Astrocyte of the cerebellum (primary cell): ENCODE results near the gene MSL1.

Experiments used
- DNase-seq: peaks from one replicate; pipeline ENCODE4 v3.0.0-alpha.2; 2011; ENCODE audit warnings: low read depth
- H3K4me3 ChIP-seq: 2 replicates; pipeline ENCODE4 v1.5.1; 2011; ENCODE audit warnings: mild to moderate bottlenecking, low read depth, low read length, moderate library complexity
- in situ Hi-C: cut with HindIII; loops from 2 replicates; pipeline ENCODE4 v1.10.0; 2017; ENCODE audit warnings: low sequenced_read_pairs
- TF ChIP-seq, protein P1 (sequence below): IDR thresholded peaks from 2 replicates; pipeline ENCODE4 v1.5.1; 2012; ENCODE audit warnings: low read length, low read depth, moderate library complexity, mild to moderate bottlenecking; ENCODE audit errors: missing control alignments

The MSL1 gene

GRCh38 chr17:40100419-40100668 is 21.4 kb upstream of the MSL1 start, which contains the start of gene NR1D1:
NR1D1 (minus strand) TSS chr17:40100589; CDS start chr17:40100094, 495 bp downstream.
- peak within 1 kb of the TSS; percentile 58 for H3K4me3 ChIP-seq
- in situ Hi-C loops: loop anchor here (5.0 kb wide), 1 partner anchor 92 kb away; no protein-coding TSS in a partner anchor
- DNase-seq: no peak
- TF ChIP-seq, protein P1, sequence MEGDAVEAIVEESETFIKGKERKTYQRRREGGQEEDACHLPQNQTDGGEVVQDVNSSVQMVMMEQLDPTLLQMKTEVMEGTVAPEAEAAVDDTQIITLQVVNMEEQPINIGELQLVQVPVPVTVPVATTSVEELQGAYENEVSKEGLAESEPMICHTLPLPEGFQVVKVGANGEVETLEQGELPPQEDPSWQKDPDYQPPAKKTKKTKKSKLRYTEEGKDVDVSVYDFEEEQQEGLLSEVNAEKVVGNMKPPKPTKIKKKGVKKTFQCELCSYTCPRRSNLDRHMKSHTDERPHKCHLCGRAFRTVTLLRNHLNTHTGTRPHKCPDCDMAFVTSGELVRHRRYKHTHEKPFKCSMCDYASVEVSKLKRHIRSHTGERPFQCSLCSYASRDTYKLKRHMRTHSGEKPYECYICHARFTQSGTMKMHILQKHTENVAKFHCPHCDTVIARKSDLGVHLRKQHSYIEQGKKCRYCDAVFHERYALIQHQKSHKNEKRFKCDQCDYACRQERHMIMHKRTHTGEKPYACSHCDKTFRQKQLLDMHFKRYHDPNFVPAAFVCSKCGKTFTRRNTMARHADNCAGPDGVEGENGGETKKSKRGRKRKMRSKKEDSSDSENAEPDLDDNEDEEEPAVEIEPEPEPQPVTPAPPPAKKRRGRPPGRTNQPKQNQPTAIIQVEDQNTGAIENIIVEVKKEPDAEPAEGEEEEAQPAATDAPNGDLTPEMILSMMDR: no peak

DNA sequence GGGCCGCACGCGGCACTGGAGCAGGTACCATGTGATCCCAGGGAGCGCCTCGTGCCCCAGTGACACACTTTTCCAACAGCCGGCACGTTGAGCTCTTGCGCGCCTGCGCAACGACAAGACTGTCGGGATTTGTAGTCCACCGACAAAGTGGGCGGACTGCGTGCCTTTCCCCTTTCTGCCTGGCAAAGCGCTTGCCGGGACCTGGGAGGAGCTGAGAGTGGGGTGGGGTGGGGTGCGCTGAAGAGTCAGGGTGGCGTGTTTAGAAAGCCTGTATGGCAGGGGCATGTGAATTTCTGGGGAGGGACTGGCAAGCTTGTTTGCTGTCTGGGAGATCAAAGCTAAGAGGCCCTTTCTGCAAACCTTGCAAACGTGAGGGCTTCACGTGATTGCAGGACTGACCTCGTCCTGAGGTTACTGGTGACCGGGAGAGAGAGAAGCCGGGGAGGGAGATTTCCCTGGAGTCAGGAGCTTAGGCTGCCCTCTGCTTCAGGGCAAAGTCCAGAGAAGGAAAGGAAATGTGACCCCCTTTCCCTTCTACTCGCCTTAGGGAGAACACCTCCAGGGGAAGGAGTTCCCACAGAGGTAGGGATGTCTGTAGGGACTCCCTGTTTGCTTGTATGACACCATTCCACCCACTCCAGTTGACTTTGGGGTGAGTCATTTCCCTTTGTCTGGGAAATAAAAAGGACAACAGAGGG is 21.0 kb upstream of the MSL1 start:
- peak; percentile 91 for DNase-seq
- in situ Hi-C loops: loop anchor here (5.0 kb wide), 1 partner anchor 91 kb away; no protein-coding TSS in a partner anchor
- TF ChIP-seq, protein P1: no peak

GRCh38 chr17:40101367-40102210 is 20.2 kb upstream of the MSL1 start:
- TF ChIP-seq, protein P1: no peak
- no peak for DNase-seq
- no peak overlapping the region for H3K4me3 ChIP-seq
- in situ Hi-C loops: loop anchor here (5.0 kb wide), 1 partner anchor 91 kb away; no protein-coding TSS in a partner anchor

More for the DNA sequence above, 21.0 kb upstream of the MSL1 start:
- H3K4me3 ChIP-seq: peak overlapping the region; percentile 58

DNA sequence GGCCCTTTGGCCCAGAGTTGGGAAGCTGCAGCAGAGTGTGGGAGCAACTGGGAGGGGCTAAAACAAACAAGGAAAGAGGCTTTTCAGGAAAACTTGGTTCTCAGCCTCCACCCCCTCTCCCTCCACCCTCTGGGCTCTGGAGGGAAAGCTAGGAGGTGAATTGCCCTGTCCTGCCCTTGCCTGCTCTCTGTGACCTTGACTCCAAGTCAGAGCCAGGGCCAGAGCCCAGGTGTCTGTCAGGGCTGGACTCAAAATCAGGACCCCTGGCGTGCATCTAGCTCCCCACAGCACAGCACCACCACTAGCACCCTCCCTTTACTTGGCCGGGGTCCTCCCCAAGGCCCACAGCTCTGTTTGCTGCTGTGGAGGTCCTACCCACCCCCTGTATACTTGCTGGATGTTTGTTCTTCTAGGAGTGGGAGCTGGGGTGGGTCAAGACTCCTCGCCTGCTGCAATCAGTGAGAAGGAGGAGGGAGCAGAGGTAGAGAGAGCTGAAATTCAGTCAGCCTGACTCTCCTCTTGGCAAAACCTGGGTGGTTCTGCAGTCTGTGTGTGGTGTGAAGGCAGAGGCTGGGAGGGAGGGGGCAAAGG is 18.6 kb upstream of the MSL1 start:
- H3K4me3 ChIP-seq: no peak overlapping the region
- TF ChIP-seq, protein P1: no peak
- no peak for DNase-seq
- in situ Hi-C loops: loop anchor here (5.0 kb wide), 1 partner anchor 89 kb away; no protein-coding TSS in a partner anchor

DNA sequence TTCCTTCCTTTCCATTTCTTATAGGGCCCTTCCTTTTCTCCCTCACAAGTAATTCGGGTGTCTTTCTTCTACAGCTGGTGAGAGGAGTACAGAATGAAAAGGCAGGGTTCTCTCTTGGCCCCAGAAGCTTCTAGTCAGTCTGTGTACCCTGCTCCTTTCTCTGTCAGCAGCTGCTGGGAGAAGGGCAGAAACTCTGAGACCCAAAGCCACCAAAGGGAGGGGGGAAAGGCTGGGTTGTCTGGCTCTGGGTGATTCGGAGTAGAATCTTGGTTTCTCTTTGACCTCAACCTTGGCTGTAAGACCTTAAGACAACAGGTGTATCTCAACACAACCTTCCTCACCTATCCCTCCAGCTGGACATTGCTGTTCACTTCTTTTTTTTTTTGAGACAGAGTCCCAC is 18.1 kb upstream of the MSL1 start:
- DNase-seq: no peak
- in situ Hi-C loops: loop anchor here (5.0 kb wide), 1 partner anchor 89 kb away; no protein-coding TSS in a partner anchor
- H3K4me3 ChIP-seq: no peak overlapping the region
- TF ChIP-seq, protein P1: no peak

DNA sequence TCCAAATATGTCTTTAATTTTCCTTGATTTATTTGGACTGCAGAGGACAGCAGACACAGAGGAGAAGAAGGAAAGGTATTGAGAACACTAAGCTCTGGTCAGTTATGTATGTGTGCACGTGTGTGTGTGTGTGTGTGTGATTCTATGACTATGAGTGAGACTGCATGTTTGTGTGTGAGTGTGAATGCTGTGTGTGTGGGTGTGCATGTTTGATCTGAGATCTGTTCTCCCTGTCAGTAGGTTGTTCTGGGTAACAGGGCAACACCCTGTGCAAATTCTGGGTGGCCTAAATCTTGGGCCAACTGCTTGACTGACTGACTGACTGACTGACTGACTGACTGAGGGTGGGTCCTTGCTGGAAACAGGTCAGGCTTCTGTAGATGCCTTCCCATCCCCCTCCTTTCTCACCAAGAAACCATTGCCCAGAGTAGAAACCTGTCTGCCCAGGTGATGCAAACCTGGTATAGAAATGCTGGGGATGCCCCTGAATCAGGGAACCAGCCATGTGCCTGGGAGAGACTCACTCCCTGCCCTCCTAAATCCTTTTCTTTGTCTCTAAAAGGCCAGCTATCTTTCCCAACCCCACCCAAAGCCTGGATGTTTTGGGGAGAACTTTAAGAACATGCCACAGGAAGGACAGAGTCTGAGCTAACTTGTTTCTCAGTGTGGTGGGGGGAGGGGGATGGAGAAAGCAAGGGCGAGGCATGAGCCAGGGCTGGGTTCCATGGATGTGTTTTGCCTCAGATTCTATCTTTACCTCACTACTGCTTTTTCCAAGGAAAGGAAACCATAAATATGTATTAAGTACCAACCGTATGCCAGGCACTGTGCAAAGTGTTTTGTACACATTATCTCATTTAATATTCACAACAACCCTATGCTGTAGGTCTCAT is 16.9 kb upstream of the MSL1 start:
- H3K4me3 ChIP-seq: no peak overlapping the region
- TF ChIP-seq, protein P1: no peak
- in situ Hi-C loops: loop anchor here (5.0 kb wide), 1 partner anchor 87 kb away; no protein-coding TSS in a partner anchor
- no peak for DNase-seq
